HFF-Myc (cell line): ENCODE measurements around the gene DCDC2C.

Experiments
- DNase-seq: peaks from one replicate; pipeline ENCODE4 v3.0.0-alpha.2; 2011; ENCODE audit warnings: low read depth; ENCODE audit errors: extremely low read depth
- H3K4me3 ChIP-seq: replicated peaks from 2 replicates; pipeline ENCODE4 v1.5.1; 2011; ENCODE audit warnings: low read depth, mild to moderate bottlenecking, control low read depth, low read length
- CTCF ChIP-seq: IDR thresholded peaks from 2 replicates; pipeline ENCODE4 v1.5.1; 2012; ENCODE audit warnings: mild to moderate bottlenecking, low read depth, low read length, control low read depth; ENCODE audit errors: missing control alignments

The DCDC2C gene

GRCh38 chr2:3857576-3857975, 154.2 kb downstream of the DCDC2C start:
- no peak for DNase-seq
- TF ChIP-seq CTCF: no peak
- H3K4me3 ChIP-seq: no peak overlapping the region

- no peak overlapping the region for H3K4me3 ChIP-seq
- DNase-seq: no peak
- TF ChIP-seq CTCF: no peak
Measured at GRCh38 chr2:3864943-3865865, 161.8 kb downstream of the DCDC2C start.

GRCh38 chr2:3867469-3867868, 164.1 kb downstream of the DCDC2C start:
- TF ChIP-seq CTCF: no peak
- no peak overlapping the region for H3K4me3 ChIP-seq
- DNase-seq: no peak

- no peak overlapping the region for H3K4me3 ChIP-seq
- TF ChIP-seq CTCF: no peak
- DNase-seq: no peak
Measured at GRCh38 chr2:3868012-3868805, 164.8 kb downstream of the DCDC2C start.

- H3K4me3 ChIP-seq: no peak overlapping the region
- no peak for DNase-seq
- TF ChIP-seq CTCF: no peak
Measured at GRCh38 chr2:3870222-3870621, 166.8 kb downstream of the DCDC2C start.

- DNase-seq: no peak
- H3K4me3 ChIP-seq: no peak overlapping the region
- TF ChIP-seq CTCF: no peak
Measured at GRCh38 chr2:3871002-3871401, 167.6 kb downstream of the DCDC2C start.
